Common myeloid progenitor, CD34-positive (primary cell): ENCODE results near the gene BRD1.

ENCODE experiments used
- CTCF ChIA-PET: fragments of 350-600 bp; sonication (Branson Sonifier 250); formaldehyde crosslinking; loops from one replicate; lab custom pipeline; 2021; ENCODE audit warnings: antibody characterized with exemption; lab: Charles Lee
- POLR2A ChIA-PET: fragments of 350-600 bp; sonication (Branson Sonifier 250); formaldehyde crosslinking; loops from one replicate; lab custom pipeline; 2021; ENCODE audit warnings: antibody characterized with exemption; lab: Charles Lee
- DNase-seq, 3 donors: peaks; one replicate each; pipeline versions ENCODE4 v3.0.0 to v3.0.0-alpha.2; 2013
- H3K27ac ChIP-seq, 2 experiments: 1 replicate in 1 of 2; 2 replicates in 1 of 2; pipeline ENCODE4 v1.7.0; 2013; ENCODE audit warnings: inconsistent platforms in 2 of 2, low read length in 2 of 2, mild to moderate bottlenecking in 2 of 2, low read depth in 1 of 2, moderate library complexity in 1 of 2; ENCODE audit not compliant: severe bottlenecking in 2 of 2, insufficient read depth in 1 of 2, poor library complexity in 1 of 2
- H3K27me3 ChIP-seq, 5 experiments: replicated peaks in 2 of 5; 1 replicate in 3 of 5; 2 replicates in 2 of 5; pipeline versions ENCODE4 v1.6.1 to v1.7.0; 2013; ENCODE audit warnings: low read length in 4 of 5, mild to moderate bottlenecking in 2 of 5, moderate library complexity in 2 of 5, inconsistent platforms in 1 of 5; ENCODE audit not compliant: insufficient read depth in 5 of 5, control insufficient read depth in 4 of 5
- H3K36me3 ChIP-seq, 4 experiments: 1 replicate in 2 of 4; 2 replicates in 2 of 4; pipeline versions ENCODE4 v1.6.1 to v1.7.0; 2013; ENCODE audit warnings: low read length in 3 of 4, control low read depth in 1 of 4, mild to moderate bottlenecking in 1 of 4; ENCODE audit not compliant: control insufficient read depth in 4 of 4, insufficient read depth in 4 of 4
- H3K4me1 ChIP-seq, 4 experiments: 1 replicate in 3 of 4; 2 replicates in 1 of 4; pipeline versions ENCODE4 v1.6.1 to v1.7.1; 2013; ENCODE audit warnings: low read length in 3 of 4, mild to moderate bottlenecking in 3 of 4, control low read depth in 1 of 4, inconsistent platforms in 1 of 4, moderate library complexity in 1 of 4; ENCODE audit not compliant: control insufficient read depth in 4 of 4, insufficient read depth in 4 of 4; ENCODE audit errors: control extremely low read depth in 1 of 4
- H3K4me3 ChIP-seq, 7 experiments: 1 replicate in 4 of 7; 2 replicates in 3 of 7; pipeline versions ENCODE4 v1.5.1 to v1.7.0; 2013; ENCODE audit warnings: mild to moderate bottlenecking in 7 of 7, low read length in 6 of 7, moderate library complexity in 6 of 7, inconsistent platforms in 2 of 7, low read depth in 2 of 7, control low read depth in 1 of 7; ENCODE audit not compliant: insufficient read depth in 4 of 7, control insufficient read depth in 1 of 7; ENCODE audit errors: extremely low read depth in 1 of 7
- H3K9me3 ChIP-seq, 5 experiments: 1 replicate in 4 of 5; 2 replicates in 1 of 5; pipeline versions ENCODE4 v1.6.1 to v1.7.1; 2013; ENCODE audit warnings: low read length in 4 of 5, mild to moderate bottlenecking in 2 of 5, inconsistent platforms in 1 of 5, low read depth in 1 of 5, moderate library complexity in 1 of 5; ENCODE audit not compliant: control insufficient read depth in 4 of 5, insufficient read depth in 2 of 5; ENCODE audit errors: control extremely low read depth in 1 of 5
- WGBS: methylation state at CpG from one replicate; pipeline ENCODE4 v1.1.5; 2013; ENCODE audit not compliant: insufficient coverage; 5-methylcytosine and 5-hydroxymethylcytosine counted together

The BRD1 gene

GRCh38 chr22:49793871-49794270 is 33.8 kb downstream of the BRD1 start:
- WGBS: 98% methylated on average over 23 of the region's 23 CpGs
- no peak for DNase-seq
- Histone ChIP-seq H3K4me3 (no peak overlapping the region), H3K9me3 (no peaks in the 10 kb centered on the region), H3K4me1 (peaks cover 7 to 21% (median 21%) of the 10 kb centered on the region in 4 experiments), H3K27me3 (no peaks in the 10 kb centered on the region), H3K36me3 (peaks cover 24 to 91% (median 76%) of the 10 kb centered on the region in 4 experiments), H3K27ac (no peak overlapping the region)
- POLR2A ChIA-PET: no interaction called here
- CTCF ChIA-PET: no interaction called here

GRCh38 chr22:49793296-49793695 is 34.4 kb downstream of the BRD1 start:
- WGBS: 100% methylated on average over 9 of the region's 10 CpGs
- POLR2A ChIA-PET: no interaction called here

GRCh38 chr22:49792107-49792506 is 35.6 kb downstream of the BRD1 start:
- Histone ChIP-seq H3K9me3 (no peaks in the 10 kb centered on the region), H3K27ac (no peak overlapping the region), H3K27me3 (no peaks in the 10 kb centered on the region), H3K4me1 (peaks cover 10 to 38% (median 29%) of the 10 kb centered on the region in 4 experiments), H3K36me3 (peaks cover 22 to 88% (median 67%) of the 10 kb centered on the region in 4 experiments), H3K4me3 (no peak overlapping the region)
- 93% methylated on average over 10 of the region's 10 CpGs for WGBS
- ChIA-PET POLR2A (interaction anchor here (0.9 kb wide), 1 partner anchor 25 kb away, joined by 3 read pairs; no protein-coding TSS in a partner anchor), CTCF (interaction anchor here (0.7 to 2.3 kb wide), 3 partner anchors 9 to 20 kb away, joined by 3 to 6 read pairs (median 3); no protein-coding TSS in a partner anchor)
- DNase-seq: no peak

More at GRCh38 chr22:49793296-49793695, 34.4 kb downstream of the BRD1 start:
- Histone ChIP-seq H3K9me3 (no peaks in the 10 kb centered on the region), H3K27me3 (no peaks in the 10 kb centered on the region), H3K36me3 (peaks cover 20 to 89% (median 71%) of the 10 kb centered on the region in 4 experiments), H3K27ac (no peak overlapping the region), H3K4me3 (no peak overlapping the region), H3K4me1 (peaks cover 10 to 27% (median 27%) of the 10 kb centered on the region in 4 experiments)
- no peak for DNase-seq
- CTCF ChIA-PET: interaction anchor here (2.3 kb wide), 1 partner anchor 8 kb away, joined by 6 read pairs; no protein-coding TSS in a partner anchor

- peaks cover 10 to 42% (median 29%) of the 10 kb centered on the region in 4 experiments for H3K4me1 ChIP-seq
- peaks cover 22 to 88% (median 67%) of the 10 kb centered on the region in 4 experiments for H3K36me3 ChIP-seq
- POLR2A ChIA-PET: interaction anchor here (0.9 kb wide), 1 partner anchor 24 kb away, joined by 3 read pairs; no protein-coding TSS in a partner anchor
- 100% methylated on average over 5 of the region's 10 CpGs for WGBS
- H3K27ac ChIP-seq: no peak overlapping the region
- H3K9me3 ChIP-seq: no peaks in the 10 kb centered on the region
- no peak overlapping the region for H3K4me3 ChIP-seq
- no peaks in the 10 kb centered on the region for H3K27me3 ChIP-seq
- no peak for DNase-seq
- CTCF ChIA-PET: interaction anchor here (0.7 to 2.3 kb wide), 4 partner anchors 9 to 24 kb away, joined by 3 to 6 read pairs (median 4); no protein-coding TSS in a partner anchor
Observed at GRCh38 chr22:49791682-49792081, 36.0 kb downstream of the BRD1 start.

GRCh38 chr22:49790912-49791311 is 36.8 kb downstream of the BRD1 start:
- no peaks in the 10 kb centered on the region for H3K27me3 ChIP-seq
- peaks cover 10 to 49% (median 29%) of the 10 kb centered on the region in 4 experiments for H3K4me1 ChIP-seq
- DNase-seq: no peak
- POLR2A ChIA-PET: no interaction called here
- 97% methylated on average over 10 of the region's 16 CpGs for WGBS
- no peaks in the 10 kb centered on the region for H3K9me3 ChIP-seq
- H3K36me3 ChIP-seq: peaks cover 21 to 93% (median 68%) of the 10 kb centered on the region in 4 experiments
- H3K27ac ChIP-seq: no peak overlapping the region
- H3K4me3 ChIP-seq: no peak overlapping the region
- CTCF ChIA-PET: interaction anchor here (0.6 to 2.0 kb wide), 5 partner anchors 10 to 32 kb away, joined by 3 to 4 read pairs (median 4); no protein-coding TSS in a partner anchor

GRCh38 chr22:49789289-49790141 is 38.2 kb downstream of the BRD1 start:
- ChIA-PET POLR2A (interaction anchor here (0.6 to 1.3 kb wide), 5 partner anchors 8 to 65 kb away, joined by 3 read pairs; no protein-coding TSS in a partner anchor), CTCF (interaction anchor here (0.9 to 2.0 kb wide), 6 partner anchors 9 to 32 kb away, joined by 3 to 5 read pairs (median 4); no protein-coding TSS in a partner anchor)
- Histone ChIP-seq H3K4me1 (peaks cover 10 to 51% (median 29%) of the 10 kb centered on the region in 4 experiments), H3K27ac (peak overlapping the region in 1 of 2 experiments; percentile 49), H3K9me3 (no peaks in the 10 kb centered on the region), H3K27me3 (no peaks in the 10 kb centered on the region), H3K4me3 (peak overlapping the region in 4 of 7 experiments; percentile 16 to 56 (median 22)), H3K36me3 (peaks cover 17 to 94% (median 63%) of the 10 kb centered on the region in 4 experiments)
- WGBS: 69% methylated on average over 20 of the region's 26 CpGs
- DNase-seq: peak in 2 of 3 donors; percentile 58 to 64
